Stimulated activated CD4-positive, alpha-beta T cell treated with anti-CD3 and anti-CD28 coated beads, Interleukin-1b, Interleukin-23, amount 100 ng/mL, for 4 hours (primary cell): ENCODE measurements around the gene PDE1A.

Experiments used
- DNase-seq, 2 donors: peaks; one replicate each; pipeline ENCODE4 v3.0.0-alpha.2; 2020; ENCODE audit warnings: low read depth in 2 of 2

PDE1A gene

GRCh38 chr2:182133195-182133891 is 293.5 kb downstream of the PDE1A start:
- no peak for DNase-seq

GRCh38 chr2:182132605-182133004 is 294.2 kb downstream of the PDE1A start:
- DNase-seq: no peak

- no peak for DNase-seq
Observed at GRCh38 chr2:182128821-182129707, 297.8 kb downstream of the PDE1A start.

- DNase-seq: no peak
Observed at GRCh38 chr2:182117196-182117595, 309.6 kb downstream of the PDE1A start.

GRCh38 chr2:182116774-182117173 is 310.1 kb downstream of the PDE1A start:
- no peak for DNase-seq

- no peak for DNase-seq
Observed at GRCh38 chr2:182115258-182115657, 311.6 kb downstream of the PDE1A start.

GRCh38 chr2:182113334-182113733 is 313.5 kb downstream of the PDE1A start:
- DNase-seq: no peak

GRCh38 chr2:182110347-182110746 is 316.5 kb downstream of the PDE1A start:
- no peak for DNase-seq

GRCh38 chr2:182103526-182103925 is 323.3 kb downstream of the PDE1A start:
- no peak for DNase-seq

- no peak for DNase-seq
Observed at GRCh38 chr2:182101263-182101662, 325.6 kb downstream of the PDE1A start.

GRCh38 chr2:182098648-182099047 is 328.2 kb downstream of the PDE1A start:
- DNase-seq: no peak

- no peak for DNase-seq
Observed at GRCh38 chr2:182097571-182098164, 329.2 kb downstream of the PDE1A start.

- no peak for DNase-seq
Observed at GRCh38 chr2:182090486-182090885, 336.4 kb downstream of the PDE1A start.
